HEK293 (cell line): Measurements from ENCODE around the gene GPR107.

Source experiments
- CTCF ChIA-PET: fragments of 350-600 bp; formaldehyde crosslinking; extraction: SDS; loops from one replicate; lab custom pipeline; 2021; ENCODE audit warnings: antibody characterized with exemption; lab: Yijun Ruan, JAX
- POLR2A ChIA-PET: fragments of 300-600 bp; formaldehyde crosslinking; extraction: SDS; loops from one replicate; lab custom pipeline; 2020; ENCODE audit warnings: antibody characterized with exemption, inconsistent platforms; lab: Yijun Ruan, JAX
- H3K27ac ChIP-seq: fragments of 200-500 bp; sonication (Bioruptor generic); 2 replicates; pipeline ENCODE4 v1.5.1; 2014; ENCODE audit warnings: low read depth, low read length, control low read depth, inconsistent platforms; ENCODE audit errors: extremely low read depth
- H3K36me3 ChIP-seq, 2 experiments: fragments of 200-500 bp in 1 of 2; sonication (Bioruptor generic) in 1 of 2; 1 replicate in 1 of 2; 2 replicates in 1 of 2; pipeline ENCODE4 v1.5.1; 2014 to 2017; ENCODE audit warnings: inconsistent platforms in 2 of 2, low read length in 2 of 2; ENCODE audit not compliant: control insufficient read depth in 2 of 2, insufficient read depth in 1 of 2
- H3K4me1 ChIP-seq: fragments of 200-500 bp; sonication (Bioruptor generic); 2 replicates; pipeline ENCODE4 v1.5.1; 2014; ENCODE audit warnings: mild to moderate bottlenecking, low read length, inconsistent platforms; ENCODE audit not compliant: control insufficient read depth, insufficient read depth
- H3K4me3 ChIP-seq: 2 replicates; pipeline ENCODE4 v1.5.1; 2011; ENCODE audit warnings: low read depth, mild to moderate bottlenecking, control low read depth, low read length, moderate library complexity
- H3K9me3 ChIP-seq: fragments of 200-500 bp; sonication (Bioruptor generic); 2 replicates; pipeline ENCODE4 v1.5.1; 2014; ENCODE audit warnings: low read depth, low read length, inconsistent platforms; ENCODE audit not compliant: control insufficient read depth, insufficient read depth
- EGR2 ChIP-seq: fragments of 450-650 bp; formaldehyde crosslinking; IDR thresholded peaks from 2 replicates; pipeline ENCODE4 v1.5.1; 2016; ENCODE audit warnings: low read depth, missing biosample characterization, missing genetic modification characterization
- IKZF3 ChIP-seq: fragments of 450-650 bp; IDR thresholded peaks from 2 replicates; pipeline ENCODE4 v1.5.0; 2018; ENCODE audit warnings: missing biosample characterization, mild to moderate bottlenecking, missing genetic modification characterization, moderate library complexity
- KLF10 ChIP-seq: fragments of 450-650 bp; IDR thresholded peaks from 2 replicates; pipeline ENCODE4 v1.5.1; 2018; ENCODE audit warnings: missing biosample characterization, mild to moderate bottlenecking, missing genetic modification characterization
- PRDM1 ChIP-seq: fragments of 450-650 bp; formaldehyde crosslinking; IDR thresholded peaks from 2 replicates; pipeline ENCODE4; 2016; ENCODE audit warnings: missing biosample characterization, missing genetic modification characterization
- SP2 ChIP-seq: fragments of 450-650 bp; formaldehyde crosslinking; IDR thresholded peaks from 2 replicates; pipeline ENCODE4 v1.5.1; 2016; ENCODE audit warnings: missing biosample characterization, missing genetic modification characterization
- SP3 ChIP-seq: fragments of 450-650 bp; formaldehyde crosslinking; IDR thresholded peaks from 2 replicates; pipeline ENCODE4 v1.5.1; 2016; ENCODE audit warnings: missing biosample characterization, missing genetic modification characterization
- ZBTB1 ChIP-seq: fragments of 450-650 bp; formaldehyde crosslinking; IDR thresholded peaks from 2 replicates; pipeline ENCODE4 v1.5.1; 2016; ENCODE audit warnings: missing biosample characterization, missing genetic modification characterization
- ZBTB20 ChIP-seq: fragments of 450-650 bp; formaldehyde crosslinking; IDR thresholded peaks from 2 replicates; pipeline ENCODE4 v1.5.1; 2016; ENCODE audit warnings: missing biosample characterization, missing genetic modification characterization
- ZBTB7A ChIP-seq: fragments of 450-650 bp; formaldehyde crosslinking; IDR thresholded peaks from 2 replicates; pipeline ENCODE4 v1.5.1; 2016; ENCODE audit warnings: low read depth, missing biosample characterization, missing genetic modification characterization
- ZBTB8A ChIP-seq: fragments of 450-650 bp; formaldehyde crosslinking; IDR thresholded peaks from 2 replicates; pipeline ENCODE4 v1.5.1; 2016; ENCODE audit warnings: missing biosample characterization, missing genetic modification characterization
- ZEB2 ChIP-seq: fragments of 450-650 bp; formaldehyde crosslinking; IDR thresholded peaks from 2 replicates; pipeline ENCODE4 v1.5.1; 2016; ENCODE audit warnings: missing biosample characterization, missing genetic modification characterization
- ZFHX2 ChIP-seq: fragments of 450-650 bp; formaldehyde crosslinking; conservative IDR thresholded peaks from 2 replicates; pipeline ENCODE4 v1.5.1; 2016; ENCODE audit warnings: missing biosample characterization, missing genetic modification characterization
- ZNF114 ChIP-seq: fragments of 450-650 bp; formaldehyde crosslinking; IDR thresholded peaks from 2 replicates; pipeline ENCODE4 v1.5.0; 2017; ENCODE audit warnings: missing biosample characterization, missing genetic modification characterization
- ZNF138 ChIP-seq: fragments of 450-650 bp; formaldehyde crosslinking; IDR thresholded peaks from 2 replicates; pipeline ENCODE4 v1.5.1; 2016; ENCODE audit warnings: missing biosample characterization, missing genetic modification characterization, borderline replicate concordance
- ZNF214 ChIP-seq: fragments of 450-650 bp; formaldehyde crosslinking; IDR thresholded peaks from 2 replicates; pipeline ENCODE4 v1.5.1; 2017; ENCODE audit warnings: missing biosample characterization, mild to moderate bottlenecking, missing genetic modification characterization, borderline replicate concordance
- ZNF366 ChIP-seq: fragments of 450-650 bp; formaldehyde crosslinking; conservative IDR thresholded peaks from 2 replicates; pipeline ENCODE4 v1.5.1; 2016; ENCODE audit warnings: missing biosample characterization, missing genetic modification characterization
- ZNF37A ChIP-seq: fragments of 450-650 bp; IDR thresholded peaks from 2 replicates; pipeline ENCODE4 v1.5.1; 2018; ENCODE audit warnings: missing biosample characterization, missing genetic modification characterization
- ZNF549 ChIP-seq: fragments of 450-650 bp; IDR thresholded peaks from 2 replicates; pipeline ENCODE4 v1.5.1; 2018; ENCODE audit warnings: missing biosample characterization, missing genetic modification characterization, mild to moderate bottlenecking, inconsistent platforms, moderate library complexity
- ZNF571 ChIP-seq: fragments of 450-650 bp; formaldehyde crosslinking; IDR thresholded peaks from 2 replicates; pipeline ENCODE4 v1.5.0; 2017; ENCODE audit warnings: missing biosample characterization, missing genetic modification characterization
- ZNF600 ChIP-seq: fragments of 450-650 bp; formaldehyde crosslinking; IDR thresholded peaks from 2 replicates; pipeline ENCODE4 v1.5.1; 2016; ENCODE audit warnings: missing biosample characterization, missing genetic modification characterization
- ZSCAN16 ChIP-seq: fragments of 450-650 bp; formaldehyde crosslinking; IDR thresholded peaks from 2 replicates; pipeline ENCODE4 v1.5.1; 2016; ENCODE audit warnings: missing biosample characterization, missing genetic modification characterization
- ZSCAN23 ChIP-seq: fragments of 450-650 bp; formaldehyde crosslinking; IDR thresholded peaks from 2 replicates; pipeline ENCODE4 v1.5.1; 2016; ENCODE audit warnings: missing biosample characterization, missing genetic modification characterization
- TF ChIP-seq, protein P1 (sequence below): fragments of 450-650 bp; formaldehyde crosslinking; IDR thresholded peaks from 2 replicates; pipeline ENCODE4 v1.5.1; 2016; ENCODE audit warnings: missing biosample characterization, missing genetic modification characterization
- TF ChIP-seq, protein P2 (sequence below): fragments of 450-650 bp; formaldehyde crosslinking; conservative IDR thresholded peaks from 2 replicates; pipeline ENCODE4 v1.5.1; 2016; ENCODE audit warnings: low read depth, missing biosample characterization, missing genetic modification characterization
- TF ChIP-seq, protein P3 (sequence below): fragments of 450-650 bp; formaldehyde crosslinking; IDR thresholded peaks from 2 replicates; pipeline ENCODE4 v1.5.1; 2016; ENCODE audit warnings: missing biosample characterization, missing genetic modification characterization

The GPR107 gene

DNA sequence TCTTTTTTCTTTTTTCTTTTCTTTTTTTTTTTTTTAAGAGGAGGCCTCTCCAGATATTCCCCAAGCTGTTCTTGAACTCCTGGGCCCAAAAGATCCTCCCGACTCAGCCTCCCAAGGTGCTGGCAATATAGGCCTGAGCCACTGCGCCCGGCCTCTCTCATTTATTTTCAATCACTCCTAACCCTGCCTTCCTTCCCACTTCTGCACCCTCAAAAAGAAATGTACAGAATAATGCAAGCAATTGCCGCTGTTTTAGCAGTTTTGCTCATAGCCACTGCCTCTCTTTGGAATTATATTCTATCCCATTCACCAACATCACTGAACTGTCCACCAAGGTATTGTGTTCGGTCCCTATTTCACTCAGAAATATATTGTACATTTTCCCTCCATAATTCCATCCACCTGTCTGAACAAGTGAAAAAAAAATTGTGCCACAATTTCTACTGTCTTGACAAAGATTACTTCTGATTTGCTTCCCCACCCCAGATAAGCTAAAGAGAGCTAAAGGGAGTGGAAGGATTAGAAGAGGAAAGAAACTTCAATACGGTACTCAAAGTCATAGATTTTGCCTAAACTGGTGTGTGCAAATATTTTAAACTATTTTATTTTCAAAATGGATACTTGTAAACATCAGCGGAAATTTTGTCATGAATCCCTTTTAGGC lies 12.6 kb upstream of the GPR107 start:
- TF ChIP-seq ZNF37A = no peak
- TF ChIP-seq ZNF214 (tag by site-specific recombination) = no peak
- TF ChIP-seq, protein P1, sequence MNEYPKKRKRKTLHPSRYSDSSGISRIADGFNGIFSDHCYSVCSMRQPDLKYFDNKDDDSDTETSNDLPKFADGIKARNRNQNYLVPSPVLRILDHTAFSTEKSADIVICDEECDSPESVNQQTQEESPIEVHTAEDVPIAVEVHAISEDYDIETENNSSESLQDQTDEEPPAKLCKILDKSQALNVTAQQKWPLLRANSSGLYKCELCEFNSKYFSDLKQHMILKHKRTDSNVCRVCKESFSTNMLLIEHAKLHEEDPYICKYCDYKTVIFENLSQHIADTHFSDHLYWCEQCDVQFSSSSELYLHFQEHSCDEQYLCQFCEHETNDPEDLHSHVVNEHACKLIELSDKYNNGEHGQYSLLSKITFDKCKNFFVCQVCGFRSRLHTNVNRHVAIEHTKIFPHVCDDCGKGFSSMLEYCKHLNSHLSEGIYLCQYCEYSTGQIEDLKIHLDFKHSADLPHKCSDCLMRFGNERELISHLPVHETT (tag by site-specific recombination) = no peak
- TF ChIP-seq IKZF3 (tag by site-specific recombination) = no peak
- no peak for TF ChIP-seq ZBTB1 (tag by site-specific recombination)
- TF ChIP-seq, protein P2, sequence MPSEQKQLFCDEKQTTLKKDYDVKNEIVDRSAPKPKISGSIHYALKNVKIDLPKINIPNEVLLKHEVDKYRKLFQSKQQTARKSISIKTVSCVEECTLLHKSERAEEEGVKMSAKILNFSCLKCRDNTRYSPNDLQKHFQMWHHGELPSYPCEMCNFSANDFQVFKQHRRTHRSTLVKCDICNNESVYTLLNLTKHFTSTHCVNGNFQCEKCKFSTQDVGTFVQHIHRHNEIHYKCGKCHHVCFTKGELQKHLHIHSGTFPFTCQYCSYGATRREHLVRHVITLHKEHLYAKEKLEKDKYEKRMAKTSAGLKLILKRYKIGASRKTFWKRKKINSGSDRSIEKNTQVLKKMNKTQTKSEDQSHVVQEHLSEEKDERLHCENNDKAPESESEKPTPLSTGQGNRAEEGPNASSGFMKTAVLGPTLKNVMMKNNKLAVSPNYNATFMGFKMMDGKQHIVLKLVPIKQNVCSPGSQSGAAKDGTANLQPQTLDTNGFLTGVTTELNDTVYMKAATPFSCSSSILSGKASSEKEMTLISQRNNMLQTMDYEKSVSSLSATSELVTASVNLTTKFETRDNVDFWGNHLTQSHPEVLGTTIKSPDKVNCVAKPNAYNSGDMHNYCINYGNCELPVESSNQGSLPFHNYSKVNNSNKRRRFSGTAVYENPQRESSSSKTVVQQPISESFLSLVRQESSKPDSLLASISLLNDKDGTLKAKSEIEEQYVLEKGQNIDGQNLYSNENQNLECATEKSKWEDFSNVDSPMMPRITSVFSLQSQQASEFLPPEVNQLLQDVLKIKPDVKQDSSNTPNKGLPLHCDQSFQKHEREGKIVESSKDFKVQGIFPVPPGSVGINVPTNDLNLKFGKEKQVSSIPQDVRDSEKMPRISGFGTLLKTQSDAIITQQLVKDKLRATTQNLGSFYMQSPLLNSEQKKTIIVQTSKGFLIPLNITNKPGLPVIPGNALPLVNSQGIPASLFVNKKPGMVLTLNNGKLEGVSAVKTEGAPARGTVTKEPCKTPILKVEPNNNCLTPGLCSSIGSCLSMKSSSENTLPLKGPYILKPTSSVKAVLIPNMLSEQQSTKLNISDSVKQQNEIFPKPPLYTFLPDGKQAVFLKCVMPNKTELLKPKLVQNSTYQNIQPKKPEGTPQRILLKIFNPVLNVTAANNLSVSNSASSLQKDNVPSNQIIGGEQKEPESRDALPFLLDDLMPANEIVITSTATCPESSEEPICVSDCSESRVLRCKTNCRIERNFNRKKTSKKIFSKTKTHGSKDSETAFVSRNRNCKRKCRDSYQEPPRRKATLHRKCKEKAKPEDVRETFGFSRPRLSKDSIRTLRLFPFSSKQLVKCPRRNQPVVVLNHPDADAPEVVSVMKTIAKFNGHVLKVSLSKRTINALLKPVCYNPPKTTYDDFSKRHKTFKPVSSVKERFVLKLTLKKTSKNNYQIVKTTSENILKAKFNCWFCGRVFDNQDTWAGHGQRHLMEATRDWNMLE (tag by site-specific recombination) = no peak
- no peak for TF ChIP-seq ZNF114 (tag by site-specific recombination)
- no peak for TF ChIP-seq ZNF571 (tag by site-specific recombination)
- no peak for TF ChIP-seq ZSCAN23 (tag by site-specific recombination)
- no peak for TF ChIP-seq PRDM1 (tag by site-specific recombination)
- Histone ChIP-seq H3K4me1 (peaks cover 9% of the 10 kb centered on the region), H3K27ac (no peak overlapping the region), H3K4me3 (peak overlapping the region; percentile 57), H3K9me3 (no peaks in the 10 kb centered on the region), H3K36me3 (no peaks in the 10 kb centered on the region)
- CTCF ChIA-PET = interaction anchor here (0.6 to 4.3 kb wide), 4 partner anchors 10 to 155 kb away, joined by 3 to 29 read pairs (median 5); no protein-coding TSS in a partner anchor
- POLR2A ChIA-PET = interaction anchor here (1.0 to 4.2 kb wide), 5 partner anchors 9 to 206 kb away, joined by 3 to 42 read pairs (median 4); partner anchors contain the start of genes C9orf78 and GPR107

DNA sequence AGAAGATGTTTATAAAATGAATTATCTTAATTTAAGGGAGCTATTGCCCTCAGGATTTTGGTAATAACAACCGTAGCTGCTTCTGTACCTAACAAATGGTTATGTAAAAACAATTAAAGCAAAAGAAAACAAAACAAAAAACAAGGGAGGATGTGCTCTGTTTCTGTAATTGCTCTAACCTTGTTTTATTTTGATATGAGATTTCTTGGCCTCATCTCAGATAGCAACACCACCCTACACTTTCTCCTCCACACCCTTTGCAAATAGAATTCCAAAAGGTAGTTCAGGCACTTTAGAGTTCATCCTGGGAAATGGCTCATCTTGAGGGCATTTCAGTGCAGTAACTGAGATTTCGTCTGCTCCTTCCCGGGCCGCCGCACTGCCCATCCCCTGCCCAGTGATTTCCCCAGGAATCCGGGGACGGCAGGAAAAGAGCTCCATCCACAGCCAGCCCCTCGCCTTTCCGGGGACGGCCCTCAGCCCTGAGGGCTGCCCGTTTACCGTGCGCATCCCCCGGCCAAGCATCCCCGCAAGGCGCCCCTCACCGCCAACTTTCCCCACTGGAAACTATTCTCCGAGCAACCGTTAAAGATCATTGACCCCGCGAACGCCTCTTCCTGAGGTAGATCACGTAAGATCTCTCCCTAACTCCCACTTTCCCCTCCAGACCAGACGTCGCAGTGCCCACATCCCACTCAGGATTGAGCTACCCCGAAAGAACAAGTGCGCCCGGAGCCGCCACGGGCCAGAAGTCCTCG lies 11.9 kb upstream of the GPR107 start:
- Histone ChIP-seq H3K36me3 (no peaks in the 10 kb centered on the region), H3K4me3 (peak overlapping the region; percentile 57), H3K4me1 (peaks cover 9% of the 10 kb centered on the region), H3K9me3 (no peaks in the 10 kb centered on the region), H3K27ac (peak overlapping the region; percentile 84; the same call in 1 of the 2 replicates)
- CTCF ChIA-PET = interaction anchor here (0.6 to 4.3 kb wide), 7 partner anchors 11 to 156 kb away, joined by 3 to 29 read pairs (median 4); no protein-coding TSS in a partner anchor
- POLR2A ChIA-PET = interaction anchor here (1.0 to 4.2 kb wide), 8 partner anchors 10 to 207 kb away, joined by 3 to 42 read pairs (median 6); partner anchors contain the start of genes C9orf78 and GPR107
- TF ChIP-seq ZBTB8A (tag by site-specific recombination) = peak; percentile 54
- TF ChIP-seq ZNF114 (tag by site-specific recombination) = no peak
- TF ChIP-seq KLF10 (tag by site-specific recombination) = no peak
- TF ChIP-seq ZNF366 (tag by site-specific recombination) = 0 out of 2 replicates have a peak, but pooled peaks have one; percentile 15
- TF ChIP-seq, protein P3, sequence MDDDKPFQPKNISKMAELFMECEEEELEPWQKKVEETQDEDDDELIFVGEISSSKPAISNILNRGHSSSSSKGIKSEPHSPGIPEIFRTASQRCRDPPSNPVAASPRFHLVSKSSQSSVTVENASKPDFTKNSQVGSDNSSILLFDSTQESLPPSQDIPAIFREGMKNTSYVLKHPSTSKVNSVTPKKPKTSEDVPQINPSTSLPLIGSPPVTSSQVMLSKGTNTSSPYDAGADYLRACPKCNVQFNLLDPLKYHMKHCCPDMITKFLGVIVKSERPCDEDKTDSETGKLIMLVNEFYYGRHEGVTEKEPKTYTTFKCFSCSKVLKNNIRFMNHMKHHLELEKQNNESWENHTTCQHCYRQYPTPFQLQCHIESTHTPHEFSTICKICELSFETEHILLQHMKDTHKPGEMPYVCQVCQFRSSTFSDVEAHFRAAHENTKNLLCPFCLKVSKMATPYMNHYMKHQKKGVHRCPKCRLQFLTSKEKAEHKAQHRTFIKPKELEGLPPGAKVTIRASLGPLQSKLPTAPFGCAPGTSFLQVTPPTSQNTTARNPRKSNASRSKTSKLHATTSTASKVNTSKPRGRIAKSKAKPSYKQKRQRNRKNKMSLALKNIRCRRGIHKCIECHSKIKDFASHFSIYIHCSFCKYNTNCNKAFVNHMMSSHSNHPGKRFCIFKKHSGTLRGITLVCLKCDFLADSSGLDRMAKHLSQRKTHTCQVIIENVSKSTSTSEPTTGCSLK = no peak
- TF ChIP-seq ZSCAN16 (tag by site-specific recombination) = no peak
- TF ChIP-seq ZNF600 (tag by site-specific recombination) = peak; percentile 77
- peak; percentile 54; the same call in 1 of the 2 replicates for TF ChIP-seq ZEB2
- TF ChIP-seq EGR2 (tag by site-specific recombination) = peak; percentile 81
- TF ChIP-seq ZFHX2 (tag by site-specific recombination) = peak; percentile 74
- TF ChIP-seq ZBTB7A = 0 out of 2 replicates have a peak, but pooled peaks have one; percentile 13
- TF ChIP-seq SP3 (tag by site-specific recombination) = peak; percentile 35; the same call in 1 of the 2 replicates
- TF ChIP-seq SP2 = peak; percentile 44; the same call in 1 of the 2 replicates
- TF ChIP-seq ZNF138 (tag by site-specific recombination) = no peak
- TF ChIP-seq ZBTB20 (tag by site-specific recombination) = peak; percentile 85
- TF ChIP-seq ZNF549 = no peak
- TF ChIP-seq PRDM1 (tag by site-specific recombination) = peak; percentile 80
- peak; percentile 80 for TF ChIP-seq IKZF3 (tag by site-specific recombination)
